Calu3 (cell line): ENCODE results near the gene IL17B. TPM values are rescaled to one million over a fixed set of nuclear protein-coding genes. Genes with fewer than 3 reads are reported as not detected.

Experiments used
- BruUV-seq: library from RNA; stranded (reverse); fragments of 400-500 nt; replicated peaks from 2 replicates; lab custom pipeline; 2021; lab: Mats Ljungman, UMichigan
- CTCF ChIA-PET: fragments of 300-600 bp; sonication (Branson Sonifier 250); formaldehyde crosslinking; loops from one replicate; lab custom pipeline; 2022; ENCODE audit warnings: antibody characterized with exemption; lab: Charles Lee
- DNase-seq: peaks from one replicate; pipeline ENCODE4 v3.0.0; 2022
- H3K27ac Mint-ChIP-seq: one replicate; pipeline ENCODE4 v1.8.0; 2022; ENCODE audit warnings: mixed read lengths; ENCODE audit not compliant: unreplicated experiment
- H3K27me3 Mint-ChIP-seq: one replicate; pipeline ENCODE4 v1.8.0; 2022; ENCODE audit warnings: mixed read lengths; ENCODE audit not compliant: unreplicated experiment
- H3K36me3 Mint-ChIP-seq: one replicate; pipeline ENCODE4 v1.8.0; 2022; ENCODE audit warnings: mild to moderate bottlenecking, moderate library complexity, mixed read lengths; ENCODE audit not compliant: insufficient read depth, unreplicated experiment
- H3K4me1 Mint-ChIP-seq: one replicate; pipeline ENCODE4 v1.8.0; 2022; ENCODE audit warnings: mild to moderate bottlenecking, low read depth, mixed read lengths; ENCODE audit not compliant: unreplicated experiment
- H3K4me3 Mint-ChIP-seq: one replicate; pipeline ENCODE4 v1.8.0; 2022; ENCODE audit warnings: mild to moderate bottlenecking, low read depth, moderate library complexity, mixed read lengths; ENCODE audit not compliant: unreplicated experiment
- H3K9me3 Mint-ChIP-seq: one replicate; pipeline ENCODE4 v1.8.0; 2022; ENCODE audit warnings: low read depth, mixed read lengths; ENCODE audit not compliant: unreplicated experiment
- CTCF ChIP-seq: fragments of 200-600 bp; IDR thresholded peaks from one replicate; pipeline ENCODE4 v1.8.0; 2022; ENCODE audit warnings: antibody characterized with exemption; ENCODE audit not compliant: unreplicated experiment
- intact Hi-C: fragments of 100-400 bp; cut with micrococcal nuclease; formaldehyde crosslinking; loops from one replicate; pipeline ENCODE4 v1.10.0; 2022; ENCODE audit not compliant: unreplicated experiment
- total RNA-seq: library from RNA; stranded (reverse); gene quantifications from 2 replicates; pipeline ENCODE4 v1.2.3, GENCODE V29; 2022

The IL17B gene
- total RNA-seq, 1 experiment from 2014 or later, result not detected

DNA sequence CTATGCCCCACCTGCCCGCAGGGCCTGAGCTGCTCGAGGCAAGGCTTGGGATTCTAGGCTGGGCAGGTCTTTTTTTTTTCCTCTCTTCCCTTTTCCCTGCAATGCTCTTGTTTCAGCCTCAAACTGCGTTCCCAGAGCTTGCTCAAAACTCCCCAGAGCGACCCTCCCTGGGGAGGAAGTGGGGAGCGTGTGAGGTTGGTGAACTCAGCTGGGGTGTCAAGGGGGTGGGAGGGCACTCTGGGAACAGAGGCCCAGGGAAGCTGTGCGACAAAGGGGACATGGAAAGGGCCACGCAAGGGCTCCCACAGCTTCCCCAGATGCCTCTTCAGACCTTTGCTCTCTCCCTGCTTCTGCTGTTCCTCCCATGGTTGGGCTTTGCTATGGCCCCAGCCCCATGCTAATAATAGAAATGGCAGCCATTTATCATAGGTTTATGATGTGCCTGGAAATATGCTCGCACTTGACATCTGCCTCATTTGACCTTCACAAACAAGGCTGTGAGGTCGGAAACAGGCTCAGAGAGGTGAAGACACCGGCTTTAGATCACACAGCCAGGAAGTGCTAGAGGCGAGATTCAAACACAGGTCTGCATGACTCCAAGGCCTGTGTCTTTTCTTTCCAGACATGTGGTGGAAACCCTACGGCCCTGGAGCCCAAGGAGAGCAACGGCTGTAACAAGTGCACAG is 40.9 kb upstream of the IL17B start:
- CTCF ChIA-PET, result interaction anchor here (0.6 to 1.1 kb wide), 4 partner anchors 14 to 1722 kb away, joined by 3 to 4 read pairs (median 3); no protein-coding TSS in a partner anchor
- Mint-ChIP-seq H3K9me3 (no peaks in the 10 kb centered on the region), H3K36me3 (no peaks in the 10 kb centered on the region), H3K4me1 (peaks cover 2% of the 10 kb centered on the region), H3K27ac (no peak overlapping the region), H3K4me3 (no peak overlapping the region), H3K27me3 (peaks cover 49% of the 10 kb centered on the region)
- intact Hi-C loops, result no loop called here
- TF ChIP-seq CTCF, result no peak
- BruUV-seq, result no TSS peak
- no peak for DNase-seq

GRCh38 chr5:149419532-149419858 is 40.4 kb upstream of the IL17B start:
- no peaks in the 10 kb centered on the region for H3K9me3 Mint-ChIP-seq
- no peak overlapping the region for H3K27ac Mint-ChIP-seq
- TF ChIP-seq CTCF, result no peak
- H3K4me3 Mint-ChIP-seq, result no peak overlapping the region
- DNase-seq, result no peak
- peaks cover 49% of the 10 kb centered on the region for H3K27me3 Mint-ChIP-seq
- intact Hi-C loops, result no loop called here
- CTCF ChIA-PET, result interaction anchor here (0.6 to 1.1 kb wide), 5 partner anchors 14 to 1722 kb away, joined by 3 to 4 read pairs (median 3); no protein-coding TSS in a partner anchor
- no peaks in the 10 kb centered on the region for H3K36me3 Mint-ChIP-seq
- peaks cover 7% of the 10 kb centered on the region for H3K4me1 Mint-ChIP-seq
- no TSS peak for BruUV-seq

DNA sequence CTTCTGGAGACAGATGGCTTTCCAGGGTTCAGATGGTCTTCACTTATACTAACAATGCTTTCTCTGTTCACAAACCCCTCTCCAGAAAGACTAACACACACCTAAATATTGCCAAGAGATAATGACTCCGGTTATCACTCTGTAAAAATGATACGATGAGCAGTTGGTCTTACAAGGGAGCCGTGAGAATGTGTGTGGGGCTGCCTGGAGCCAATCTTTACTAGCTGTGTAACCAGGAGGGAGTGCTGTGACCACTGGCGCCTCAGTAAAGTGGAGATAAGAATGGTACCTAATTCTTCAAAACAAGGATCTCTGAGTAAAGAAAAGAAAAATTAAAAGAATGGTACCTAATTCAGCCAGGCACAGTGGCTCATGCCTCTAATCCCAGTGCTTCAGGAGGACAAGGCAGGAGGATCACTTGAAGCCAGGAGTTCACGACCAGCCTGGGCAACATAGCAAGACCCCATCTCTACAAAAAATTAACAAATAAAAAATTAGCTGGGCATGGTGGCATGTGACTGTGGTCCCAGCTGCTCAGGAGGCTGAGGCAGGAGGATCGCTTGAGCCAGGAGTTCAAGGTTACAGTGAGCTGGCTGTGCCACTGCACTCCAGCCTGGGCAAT is 39.9 kb upstream of the IL17B start:
- Mint-ChIP-seq H3K27ac (no peak overlapping the region), H3K4me3 (no peak overlapping the region), H3K9me3 (no peaks in the 10 kb centered on the region), H3K36me3 (no peaks in the 10 kb centered on the region), H3K4me1 (peaks cover 9% of the 10 kb centered on the region), H3K27me3 (peaks cover 49% of the 10 kb centered on the region)
- no peak for DNase-seq
- intact Hi-C loops, result no loop called here
- no TSS peak for BruUV-seq
- CTCF ChIA-PET, result interaction anchor here (0.6 to 1.1 kb wide), 4 partner anchors 21 to 1723 kb away, joined by 3 to 4 read pairs (median 3); no protein-coding TSS in a partner anchor
- no peak for TF ChIP-seq CTCF

- no TSS peak for BruUV-seq
- DNase-seq, result no peak
- H3K36me3 Mint-ChIP-seq, result no peaks in the 10 kb centered on the region
- no peak overlapping the region for H3K4me3 Mint-ChIP-seq
- peaks cover 49% of the 10 kb centered on the region for H3K27me3 Mint-ChIP-seq
- CTCF ChIA-PET, result no interaction called here
- TF ChIP-seq CTCF, result no peak
- intact Hi-C loops, result no loop called here
- no peaks in the 10 kb centered on the region for H3K9me3 Mint-ChIP-seq
- H3K4me1 Mint-ChIP-seq, result peaks cover 9% of the 10 kb centered on the region
- H3K27ac Mint-ChIP-seq, result no peak overlapping the region
Observed at GRCh38 chr5:149417711-149418368, 38.7 kb upstream of the IL17B start.
